NCI-H82 (cell line): ENCODE results near the gene CARNS1.
A peak's percentile ranks its signal among the peaks of the same experiment; 100 is the strongest.

Experiments
- DNase-seq: peaks from one replicate; lab custom pipeline; 2025; lab: John Stamatoyannopoulos, UW

Gene CARNS1

GRCh38 chr11:67441098-67441563 is 25.7 kb downstream of the CARNS1 start:
- no peak for DNase-seq

GRCh38 chr11:67441731-67442351 is 26.4 kb downstream of the CARNS1 start:
- no peak for DNase-seq

- DNase-seq: no peak
Measured at GRCh38 chr11:67442504-67443404, 27.3 kb downstream of the CARNS1 start.

- no peak for DNase-seq
Measured at GRCh38 chr11:67445515-67445914, 30.0 kb downstream of the CARNS1 start.

GRCh38 chr11:67448220-67448609 is 32.7 kb downstream of the CARNS1 start:
- DNase-seq: no peak

- no peak for DNase-seq
Measured at GRCh38 chr11:67449116-67449844, 33.8 kb downstream of the CARNS1 start.

- no peak for DNase-seq
Measured at GRCh38 chr11:67450796-67451657, 35.5 kb downstream of the CARNS1 start.

GRCh38 chr11:67451658-67451976 is 36.1 kb downstream of the CARNS1 start:
- no peak for DNase-seq

GRCh38 chr11:67452141-67452952 is 36.9 kb downstream of the CARNS1 start, which contains the start of gene GPR152:
Gene GPR152, minus strand, starts transcription at chr11:67452729. Its CDS starts 5 bp downstream, at chr11:67452724.
- no peak for DNase-seq

- no peak for DNase-seq
Measured at GRCh38 chr11:67453816-67454732, 38.6 kb downstream of the CARNS1 start.

- DNase-seq: no peak
Measured at GRCh38 chr11:67455054-67455453, 39.6 kb downstream of the CARNS1 start, which contains the start of gene CABP4. Gene CABP4, plus strand, starts transcription at chr11:67455354. Its CDS starts 70 bp downstream, at chr11:67455424.

- DNase-seq: no peak
Measured at GRCh38 chr11:67456068-67456705, 40.7 kb downstream of the CARNS1 start.

- no peak for DNase-seq
Measured at GRCh38 chr11:67457453-67457852, 42.0 kb downstream of the CARNS1 start.

GRCh38 chr11:67458266-67458665 is 42.8 kb downstream of the CARNS1 start:
- no peak for DNase-seq

- no peak for DNase-seq
Measured at GRCh38 chr11:67463186-67463585, 47.7 kb downstream of the CARNS1 start.

GRCh38 chr11:67463680-67464410 is 48.4 kb downstream of the CARNS1 start:
- DNase-seq: no peak

- peak; percentile 60 for DNase-seq
Measured at GRCh38 chr11:67464411-67465188, 49.1 kb downstream of the CARNS1 start.

GRCh38 chr11:67465189-67465510 is 49.7 kb downstream of the CARNS1 start:
- DNase-seq: no peak
